Gastrocnemius medialis (tissue), 4 donors: ENCODE data around the gene SNTG2. TPM values are rescaled to one million over a fixed set of nuclear protein-coding genes. Genes with fewer than 3 reads are reported as not detected.

ENCODE experiments used
- ATAC-seq, 2 donors: fragments of 150-250 bp; one replicate each; pipeline ENCODE4 v1.9.1; 2016
- DNase-seq, 2 donors: peaks; one replicate each; pipeline ENCODE4 v3.0.0-alpha.2; 2019
- H3K27ac ChIP-seq, 4 donors: fragments of 200-600 bp; sonication (generic); 1 replicate in 1 of 4; 2 replicates in 3 of 4; pipeline ENCODE4 v1.5.1; 2016 to 2018; ENCODE audit warnings: mild to moderate bottlenecking in 2 of 4, moderate library complexity in 1 of 4
- H3K27me3 ChIP-seq, 3 donors: fragments of 200-600 bp; sonication (generic) in 2 of 3; 1 replicate in 1 of 3; 2 replicates in 2 of 3; pipeline versions ENCODE4 v1.5.1 to v1.6.0; 2016 to 2019; ENCODE audit warnings: mild to moderate bottlenecking in 1 of 3, moderate library complexity in 1 of 3
- H3K36me3 ChIP-seq, 2 donors: fragments of 200-600 bp; sonication (generic) in 1 of 2; one replicate each; pipeline ENCODE4 v1.5.1; 2017 to 2018
- H3K4me1 ChIP-seq, 2 donors: fragments of 200-600 bp; sonication (generic) in 1 of 2; one replicate each; pipeline ENCODE4 v1.5.1; 2016 to 2017; ENCODE audit warnings: mild to moderate bottlenecking in 2 of 2
- H3K4me3 ChIP-seq, 4 donors: fragments of 200-600 bp; sonication (generic) in 3 of 4; 1 replicate in 1 of 4; 2 replicates in 3 of 4; pipeline ENCODE4 v1.5.1; 2016 to 2019; ENCODE audit warnings: mild to moderate bottlenecking in 2 of 4
- H3K9me3 ChIP-seq, 3 donors: fragments of 200-600 bp; sonication (generic) in 2 of 3; 1 replicate in 1 of 3; 2 replicates in 2 of 3; pipeline ENCODE4 v1.5.1; 2016 to 2019
- POLR2A ChIP-seq, 2 donors: fragments of 450-650 bp; IDR thresholded peaks; one replicate each; pipeline ENCODE4 v1.6.1; 2017; ENCODE audit warnings: antibody characterized with exemption in 2 of 2, mild to moderate bottlenecking in 2 of 2, moderate library complexity in 2 of 2
- in situ Hi-C, 4 donors: fragments of 200-750 bp; cut with MboI; loops; one replicate each; pipeline versions ENCODE4 v1.15.0 to v1.8.0; 2017; ENCODE audit warnings: low sequenced_read_pairs in 4 of 4
- intact Hi-C: fragments of 100-400 bp; cut with DNase I; formaldehyde crosslinking; loops from one replicate; pipeline ENCODE4 v1.15.1; 2023; ENCODE audit warnings: low total_unique reads
- total RNA-seq, 4 donors: library from RNA; depleted of rRNA; stranded (reverse); fragments of >200 nt; gene quantifications; one replicate each; pipeline versions ENCODE4 v1.1.0 to v1.2.3, GENCODE V29; 2016
- TF ChIP-seq, protein P1 (sequence below), 5 experiments: fragments of 450-650 bp in 3 of 5; fragments of 200-600 bp in 2 of 5; sonication (generic) in 2 of 5; IDR thresholded peaks in 4 of 5; conservative IDR thresholded peaks in 1 of 5; 1 replicate in 4 of 5; 2 replicates in 1 of 5; pipeline ENCODE4 v1.5.1; 2016 to 2019; ENCODE audit warnings: antibody characterized with exemption in 5 of 5, mild to moderate bottlenecking in 3 of 5, moderate library complexity in 3 of 5

The SNTG2 gene
- total RNA-seq, 4 donors from 2014 or later: 0.55 to 1.0 (median 0.92) TPM; not detected in 1

DNA sequence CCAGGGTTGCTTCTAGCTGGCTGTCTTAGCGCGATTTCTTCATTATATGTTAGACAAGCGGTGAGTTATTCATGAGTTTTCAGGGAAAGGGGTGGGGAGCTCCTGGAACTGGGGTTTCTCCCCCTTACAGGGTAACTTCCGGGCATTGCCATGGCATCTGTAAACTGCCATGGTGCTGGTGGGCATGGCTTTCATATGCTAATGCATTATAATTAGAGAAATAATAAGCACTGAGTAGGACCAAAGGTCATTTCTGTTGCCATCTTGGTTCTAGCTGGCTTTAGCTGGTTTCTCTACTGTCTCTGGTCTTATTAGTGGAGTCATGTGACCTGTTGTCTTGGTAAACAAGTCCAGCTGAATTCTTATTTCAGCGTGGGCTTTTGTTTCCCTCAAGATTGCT, 5.5 kb upstream of the SNTG2 start:
- H3K4me1 ChIP-seq: peaks cover 6% of the 10 kb centered on the region in 2 donors
- intact Hi-C loops (no loop called here), in situ Hi-C loops (no loop called here)
- TF ChIP-seq, protein P1, sequence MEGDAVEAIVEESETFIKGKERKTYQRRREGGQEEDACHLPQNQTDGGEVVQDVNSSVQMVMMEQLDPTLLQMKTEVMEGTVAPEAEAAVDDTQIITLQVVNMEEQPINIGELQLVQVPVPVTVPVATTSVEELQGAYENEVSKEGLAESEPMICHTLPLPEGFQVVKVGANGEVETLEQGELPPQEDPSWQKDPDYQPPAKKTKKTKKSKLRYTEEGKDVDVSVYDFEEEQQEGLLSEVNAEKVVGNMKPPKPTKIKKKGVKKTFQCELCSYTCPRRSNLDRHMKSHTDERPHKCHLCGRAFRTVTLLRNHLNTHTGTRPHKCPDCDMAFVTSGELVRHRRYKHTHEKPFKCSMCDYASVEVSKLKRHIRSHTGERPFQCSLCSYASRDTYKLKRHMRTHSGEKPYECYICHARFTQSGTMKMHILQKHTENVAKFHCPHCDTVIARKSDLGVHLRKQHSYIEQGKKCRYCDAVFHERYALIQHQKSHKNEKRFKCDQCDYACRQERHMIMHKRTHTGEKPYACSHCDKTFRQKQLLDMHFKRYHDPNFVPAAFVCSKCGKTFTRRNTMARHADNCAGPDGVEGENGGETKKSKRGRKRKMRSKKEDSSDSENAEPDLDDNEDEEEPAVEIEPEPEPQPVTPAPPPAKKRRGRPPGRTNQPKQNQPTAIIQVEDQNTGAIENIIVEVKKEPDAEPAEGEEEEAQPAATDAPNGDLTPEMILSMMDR (IDR thresholded peaks at IDR 0.05 in 4 of 5, conservative IDR thresholded peaks at IDR 0.05 in 1 of 5): no peak
- TF ChIP-seq POLR2A (IDR thresholded peaks at IDR 0.05): no peak
- no peak for ATAC-seq
- H3K36me3 ChIP-seq: no peaks in the 10 kb centered on the region
- H3K9me3 ChIP-seq: peaks cover 0 to 2% (median 0%) of the 10 kb centered on the region in 3 donors
- H3K27ac ChIP-seq: no peak overlapping the region
- peaks cover 8 to 28% (median 15%) of the 10 kb centered on the region in 3 donors for H3K27me3 ChIP-seq
- H3K4me3 ChIP-seq: no peak overlapping the region
- no peak for DNase-seq

DNA sequence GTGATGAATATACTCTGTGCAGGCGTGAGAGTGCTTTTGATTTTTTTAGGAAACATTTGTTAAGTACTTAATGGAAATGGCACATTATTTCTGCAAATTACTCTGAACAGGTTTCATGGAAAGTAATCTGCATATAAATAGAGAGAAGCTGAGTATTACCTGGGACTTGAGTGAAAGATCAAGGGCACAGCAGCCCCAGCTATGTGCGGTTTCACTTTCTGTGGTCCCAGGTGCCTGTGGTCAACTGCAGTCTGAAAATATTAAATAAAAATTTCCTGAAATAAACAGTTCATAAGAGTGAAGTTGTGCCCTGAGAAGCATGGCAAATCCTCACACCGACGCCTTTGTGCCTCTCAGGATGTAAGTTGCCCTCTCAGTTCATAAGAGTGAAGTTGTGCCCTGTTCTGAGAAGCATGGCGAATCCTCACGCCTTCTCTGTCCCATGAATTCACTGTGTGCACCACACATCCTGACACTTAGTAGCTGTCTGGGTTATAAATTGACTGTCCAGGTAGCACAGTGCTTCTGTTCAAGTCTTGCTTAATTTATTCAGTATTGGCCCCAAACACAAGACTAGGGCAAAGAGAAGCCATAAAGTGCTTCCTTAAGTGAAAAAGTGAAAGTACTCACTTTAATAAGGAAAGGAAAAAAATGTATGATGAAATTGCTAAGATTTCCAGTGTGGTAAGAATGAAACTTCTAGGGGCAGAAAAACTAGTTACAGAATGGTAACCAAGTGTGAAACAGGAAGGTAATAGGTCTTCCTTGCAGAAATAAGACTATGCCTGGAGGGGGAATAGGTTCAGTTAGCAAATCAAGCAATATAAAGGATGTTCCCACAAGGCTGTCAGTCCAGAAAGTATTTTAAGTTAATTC, 4.3 kb upstream of the SNTG2 start:
- in situ Hi-C loops: no loop called here
- Histone ChIP-seq H3K4me3 (no peak overlapping the region), H3K4me1 (peaks cover 6 to 8% of the 10 kb centered on the region in 2 donors), H3K27ac (no peak overlapping the region), H3K27me3 (peaks cover 13 to 34% (median 19%) of the 10 kb centered on the region in 3 donors), H3K9me3 (peaks cover 0 to 2% (median 0%) of the 10 kb centered on the region in 3 donors), H3K36me3 (no peaks in the 10 kb centered on the region)
- TF ChIP-seq, protein P1 (IDR thresholded peaks at IDR 0.05 in 4 of 5, conservative IDR thresholded peaks at IDR 0.05 in 1 of 5): no peak
- no peak for TF ChIP-seq POLR2A (IDR thresholded peaks at IDR 0.05)
- intact Hi-C loops: no loop called here
- DNase-seq: no peak
- ATAC-seq: no peak

DNA sequence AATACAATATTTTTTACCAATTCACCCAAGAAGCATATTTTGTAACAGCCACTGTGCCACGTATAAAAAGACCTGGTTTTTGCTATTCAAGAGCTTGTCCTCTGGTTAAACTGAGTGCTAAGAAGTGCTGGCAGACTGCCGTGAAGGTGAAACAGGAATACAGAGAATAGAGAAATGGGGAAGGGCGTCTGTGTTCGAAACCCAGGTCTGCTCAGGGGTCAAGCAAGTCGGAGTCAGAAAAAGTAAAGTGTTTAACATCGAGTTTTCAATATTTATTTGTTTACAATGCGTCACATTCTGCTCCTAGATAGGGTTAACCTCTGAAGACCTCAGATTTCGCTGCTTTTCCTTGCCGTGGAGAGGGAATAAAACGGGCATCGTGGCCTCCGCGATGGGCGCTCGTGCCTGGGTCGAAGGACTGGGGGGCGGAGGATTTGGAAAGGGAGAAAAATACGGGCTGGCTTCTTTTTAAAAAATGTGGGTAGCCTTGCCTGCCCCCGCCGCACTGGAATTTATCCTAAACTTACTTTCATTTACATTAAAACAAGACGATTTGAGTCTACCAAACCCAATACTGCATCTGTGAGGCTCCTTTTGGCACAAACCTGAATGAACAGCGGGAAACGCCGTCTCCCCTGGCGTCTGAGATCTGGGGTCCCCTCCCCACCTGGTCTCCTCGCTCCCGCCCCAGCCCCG, 1.1 kb upstream of the SNTG2 start:
- ATAC-seq (no peak), DNase-seq (no peak)
- TF ChIP-seq, protein P1 (IDR thresholded peaks at IDR 0.05 in 4 of 5, conservative IDR thresholded peaks at IDR 0.05 in 1 of 5): no peak
- no peak for TF ChIP-seq POLR2A (IDR thresholded peaks at IDR 0.05)
- Histone ChIP-seq H3K4me3 (peak overlapping the region; percentile 51 to 57 (median 54)), H3K27me3 (peaks cover 20 to 50% (median 34%) of the 10 kb centered on the region in 3 donors), H3K36me3 (no peaks in the 10 kb centered on the region), H3K9me3 (peaks cover 0 to 2% (median 0%) of the 10 kb centered on the region in 3 donors), H3K27ac (no peak overlapping the region), H3K4me1 (peaks cover 6 to 8% of the 10 kb centered on the region in 2 donors)
- in situ Hi-C loops (no loop called here), intact Hi-C loops (loop anchor here (10.0 kb wide), 1 partner anchor 595 kb away; no protein-coding TSS in a partner anchor)

DNA sequence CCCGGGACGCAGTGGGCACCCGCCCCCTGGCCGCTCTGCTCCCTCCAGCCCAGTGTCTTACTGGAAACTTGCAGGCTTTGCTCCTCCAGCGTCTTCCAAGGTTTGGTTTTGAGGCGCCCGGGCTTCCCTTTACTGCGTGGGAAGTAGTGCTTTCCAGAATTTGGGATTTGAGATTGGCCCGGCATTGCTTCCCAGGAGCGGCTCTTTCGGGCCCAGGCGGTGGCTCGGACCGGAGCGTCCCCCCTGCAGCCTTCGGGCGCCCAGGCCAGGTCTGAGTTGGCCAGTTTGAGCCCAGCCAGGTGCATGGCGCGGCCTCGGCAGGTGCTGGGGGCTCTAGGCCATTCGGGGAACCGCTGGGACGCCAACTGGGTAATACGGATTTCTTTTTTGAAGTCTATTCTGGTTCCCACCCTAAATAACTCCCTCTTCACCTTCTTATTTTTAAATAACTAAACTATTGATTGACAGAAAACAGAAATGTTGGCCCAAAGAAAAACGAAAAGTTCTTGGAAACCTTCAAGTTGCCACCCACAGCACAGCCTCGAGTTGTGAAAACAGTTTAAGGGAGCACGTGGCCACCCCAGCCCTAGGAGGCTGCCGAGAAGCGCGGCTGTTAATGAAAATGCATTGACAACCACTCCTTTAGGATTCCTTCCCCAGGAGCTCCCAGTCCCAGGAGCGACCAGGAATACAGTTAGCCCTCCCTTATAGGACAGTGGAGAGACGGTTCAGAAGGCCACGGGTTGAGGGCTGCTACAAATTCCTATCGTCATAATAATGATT, 766 bp downstream of the SNTG2 start:
- Histone ChIP-seq H3K9me3 (no peaks in the 10 kb centered on the region), H3K36me3 (no peaks in the 10 kb centered on the region), H3K4me1 (peaks cover 6 to 8% of the 10 kb centered on the region in 2 donors), H3K27me3 (peaks cover 20 to 50% (median 34%) of the 10 kb centered on the region in 3 donors), H3K4me3 (peak overlapping the region; percentile 36 to 55 (median 48)), H3K27ac (peak overlapping the region in 2 of 4 donors; percentile 34 to 35)
- DNase-seq: no peak
- intact Hi-C loops (loop anchor here (10.0 kb wide), 1 partner anchor 593 kb away; no protein-coding TSS in a partner anchor), in situ Hi-C loops (no loop called here)
- no peak for ATAC-seq
- TF ChIP-seq POLR2A (IDR thresholded peaks at IDR 0.05): no peak
- TF ChIP-seq, protein P1 (IDR thresholded peaks at IDR 0.05 in 4 of 5, conservative IDR thresholded peaks at IDR 0.05 in 1 of 5): no peak
